HEK293 (cell line): ENCODE measurements around the gene MARK3.

Source experiments
- CTCF ChIP-seq: fragments of 450-650 bp; formaldehyde crosslinking; IDR thresholded peaks from 2 replicates; pipeline ENCODE4 v1.5.1; 2016; ENCODE audit warnings: missing biosample characterization, missing genetic modification characterization
- EGR2 ChIP-seq: fragments of 450-650 bp; formaldehyde crosslinking; IDR thresholded peaks from 2 replicates; pipeline ENCODE4 v1.5.1; 2016; ENCODE audit warnings: low read depth, missing biosample characterization, missing genetic modification characterization
- GLIS2 ChIP-seq: fragments of 450-650 bp; formaldehyde crosslinking; IDR thresholded peaks from 2 replicates; pipeline ENCODE4 v1.5.1; 2016; ENCODE audit warnings: missing biosample characterization, missing genetic modification characterization
- KLF9 ChIP-seq: fragments of 450-650 bp; formaldehyde crosslinking; IDR thresholded peaks from 2 replicates; pipeline ENCODE4 v1.5.1; 2016; ENCODE audit warnings: missing biosample characterization, missing genetic modification characterization, low read depth
- MEIS1 ChIP-seq: sonication (generic); formaldehyde crosslinking; IDR thresholded peaks from 2 replicates; pipeline ENCODE4 v1.8.1; 2022; ENCODE audit warnings: missing genetic modification reagents, mild to moderate bottlenecking, borderline replicate concordance
- SCRT1 ChIP-seq: fragments of 450-650 bp; formaldehyde crosslinking; IDR thresholded peaks from 2 replicates; pipeline ENCODE4 v1.5.1; 2016; ENCODE audit warnings: missing biosample characterization, missing genetic modification characterization, borderline replicate concordance
- SP7 ChIP-seq: fragments of 450-650 bp; formaldehyde crosslinking; IDR thresholded peaks from 2 replicates; pipeline ENCODE4 v1.5.1; 2016; ENCODE audit warnings: missing biosample characterization, missing genetic modification characterization
- ZBTB10 ChIP-seq: fragments of 450-650 bp; formaldehyde crosslinking; IDR thresholded peaks from 2 replicates; pipeline ENCODE4 v1.5.1; 2016; ENCODE audit warnings: missing biosample characterization, missing genetic modification characterization
- ZBTB17 ChIP-seq: fragments of 450-650 bp; formaldehyde crosslinking; IDR thresholded peaks from 2 replicates; pipeline ENCODE4 v1.5.1; 2016; ENCODE audit warnings: missing biosample characterization, missing genetic modification characterization
- ZFHX2 ChIP-seq: fragments of 450-650 bp; formaldehyde crosslinking; conservative IDR thresholded peaks from 2 replicates; pipeline ENCODE4 v1.5.1; 2016; ENCODE audit warnings: missing biosample characterization, missing genetic modification characterization
- ZIC2 ChIP-seq: fragments of 450-650 bp; formaldehyde crosslinking; IDR thresholded peaks from 2 replicates; pipeline ENCODE4 v1.5.1; 2016; ENCODE audit warnings: missing biosample characterization, missing genetic modification characterization
- ZNF132 ChIP-seq: fragments of 450-650 bp; formaldehyde crosslinking; IDR thresholded peaks from 2 replicates; pipeline ENCODE4 v1.5.1; 2017; ENCODE audit warnings: missing biosample characterization, missing genetic modification characterization, borderline replicate concordance
- ZNF175 ChIP-seq: fragments of 450-650 bp; formaldehyde crosslinking; IDR thresholded peaks from 2 replicates; pipeline ENCODE4 v1.5.1; 2016; ENCODE audit warnings: missing biosample characterization, missing genetic modification characterization
- ZNF239 ChIP-seq: fragments of 450-650 bp; formaldehyde crosslinking; IDR thresholded peaks from 2 replicates; pipeline ENCODE4 v1.5.1; 2016; ENCODE audit warnings: missing biosample characterization, missing genetic modification characterization
- ZNF341 ChIP-seq: fragments of 450-650 bp; formaldehyde crosslinking; IDR thresholded peaks from 2 replicates; pipeline ENCODE4; 2016; ENCODE audit warnings: low read depth, missing biosample characterization, missing genetic modification characterization
- ZNF416 ChIP-seq: fragments of 450-650 bp; formaldehyde crosslinking; IDR thresholded peaks from 2 replicates; pipeline ENCODE4 v1.5.1; 2016; ENCODE audit warnings: missing biosample characterization, missing genetic modification characterization
- ZNF521 ChIP-seq: fragments of 450-650 bp; formaldehyde crosslinking; IDR thresholded peaks from 2 replicates; pipeline ENCODE4 v1.5.1; 2017; ENCODE audit warnings: missing biosample characterization, mild to moderate bottlenecking, missing genetic modification characterization
- ZNF544 ChIP-seq: fragments of 450-650 bp; formaldehyde crosslinking; IDR thresholded peaks from 2 replicates; pipeline ENCODE4 v1.5.0; 2017; ENCODE audit warnings: missing biosample characterization, missing genetic modification characterization
- ZNF600 ChIP-seq: fragments of 450-650 bp; formaldehyde crosslinking; IDR thresholded peaks from 2 replicates; pipeline ENCODE4 v1.5.1; 2016; ENCODE audit warnings: missing biosample characterization, missing genetic modification characterization
- ZNF629 ChIP-seq: fragments of 450-650 bp; formaldehyde crosslinking; IDR thresholded peaks from 2 replicates; pipeline ENCODE4 v1.5.1; 2017; ENCODE audit warnings: missing biosample characterization, missing genetic modification characterization
- ZNF843 ChIP-seq: fragments of 450-650 bp; formaldehyde crosslinking; IDR thresholded peaks from 2 replicates; pipeline ENCODE4 v1.5.1; 2016; ENCODE audit warnings: missing biosample characterization, missing genetic modification characterization
- TF ChIP-seq, protein P1 (sequence below): fragments of 450-650 bp; formaldehyde crosslinking; IDR thresholded peaks from 2 replicates; pipeline ENCODE4 v1.5.1; 2016; ENCODE audit warnings: missing biosample characterization, missing genetic modification characterization
- TF ChIP-seq, protein P2 (sequence below): fragments of 450-650 bp; formaldehyde crosslinking; IDR thresholded peaks from 2 replicates; pipeline ENCODE4 v1.5.1; 2016; ENCODE audit warnings: missing biosample characterization, missing genetic modification characterization
- TF ChIP-seq, protein P3 (sequence below): fragments of 450-650 bp; formaldehyde crosslinking; IDR thresholded peaks from 2 replicates; pipeline ENCODE4 v1.5.1; 2016; ENCODE audit warnings: missing biosample characterization, missing genetic modification characterization

The MARK3 gene

GRCh38 chr14:103512701-103513611 lies 127.7 kb downstream of the MARK3 start (continued):
- no peak; the same call in 1 of the 2 replicates for TF ChIP-seq CTCF (tag by site-specific recombination)
- peak; percentile 69 for TF ChIP-seq ZIC2 (tag by site-specific recombination)
- peak; percentile 54; the same call in 1 of the 2 replicates for TF ChIP-seq EGR2
- TF ChIP-seq, protein P1, sequence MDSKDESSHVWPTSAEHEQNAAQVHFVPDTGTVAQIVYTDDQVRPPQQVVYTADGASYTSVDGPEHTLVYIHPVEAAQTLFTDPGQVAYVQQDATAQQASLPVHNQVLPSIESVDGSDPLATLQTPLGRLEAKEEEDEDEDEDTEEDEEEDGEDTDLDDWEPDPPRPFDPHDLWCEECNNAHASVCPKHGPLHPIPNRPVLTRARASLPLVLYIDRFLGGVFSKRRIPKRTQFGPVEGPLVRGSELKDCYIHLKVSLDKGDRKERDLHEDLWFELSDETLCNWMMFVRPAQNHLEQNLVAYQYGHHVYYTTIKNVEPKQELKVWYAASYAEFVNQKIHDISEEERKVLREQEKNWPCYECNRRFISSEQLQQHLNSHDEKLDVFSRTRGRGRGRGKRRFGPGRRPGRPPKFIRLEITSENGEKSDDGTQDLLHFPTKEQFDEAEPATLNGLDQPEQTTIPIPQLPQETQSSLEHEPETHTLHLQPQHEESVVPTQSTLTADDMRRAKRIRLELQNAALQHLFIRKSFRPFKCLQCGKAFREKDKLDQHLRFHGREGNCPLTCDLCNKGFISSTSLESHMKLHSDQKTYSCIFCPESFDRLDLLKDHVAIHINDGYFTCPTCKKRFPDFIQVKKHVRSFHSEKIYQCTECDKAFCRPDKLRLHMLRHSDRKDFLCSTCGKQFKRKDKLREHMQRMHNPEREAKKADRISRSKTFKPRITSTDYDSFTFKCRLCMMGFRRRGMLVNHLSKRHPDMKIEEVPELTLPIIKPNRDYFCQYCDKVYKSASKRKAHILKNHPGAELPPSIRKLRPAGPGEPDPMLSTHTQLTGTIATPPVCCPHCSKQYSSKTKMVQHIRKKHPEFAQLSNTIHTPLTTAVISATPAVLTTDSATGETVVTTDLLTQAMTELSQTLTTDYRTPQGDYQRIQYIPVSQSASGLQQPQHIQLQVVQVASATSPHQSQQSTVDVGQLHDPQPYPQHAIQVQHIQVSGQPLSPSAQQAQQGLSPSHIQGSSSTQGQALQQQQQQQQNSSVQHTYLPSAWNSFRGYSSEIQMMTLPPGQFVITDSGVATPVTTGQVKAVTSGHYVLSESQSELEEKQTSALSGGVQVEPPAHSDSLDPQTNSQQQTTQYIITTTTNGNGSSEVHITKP (tag by site-specific recombination), result 0 out of 2 replicates have a peak, but pooled peaks have one; percentile 29
- TF ChIP-seq SP7 (tag by site-specific recombination), result peak; percentile 35; the same call in 1 of the 2 replicates
- TF ChIP-seq ZNF629 (tag by site-specific recombination), result no peak
- no peak for TF ChIP-seq ZNF521 (tag by site-specific recombination)
- TF ChIP-seq ZNF600 (tag by site-specific recombination), result peak; percentile 94
- 0 out of 2 replicates have a peak, but pooled peaks have one; percentile 15 for TF ChIP-seq ZBTB10
- TF ChIP-seq, protein P2, sequence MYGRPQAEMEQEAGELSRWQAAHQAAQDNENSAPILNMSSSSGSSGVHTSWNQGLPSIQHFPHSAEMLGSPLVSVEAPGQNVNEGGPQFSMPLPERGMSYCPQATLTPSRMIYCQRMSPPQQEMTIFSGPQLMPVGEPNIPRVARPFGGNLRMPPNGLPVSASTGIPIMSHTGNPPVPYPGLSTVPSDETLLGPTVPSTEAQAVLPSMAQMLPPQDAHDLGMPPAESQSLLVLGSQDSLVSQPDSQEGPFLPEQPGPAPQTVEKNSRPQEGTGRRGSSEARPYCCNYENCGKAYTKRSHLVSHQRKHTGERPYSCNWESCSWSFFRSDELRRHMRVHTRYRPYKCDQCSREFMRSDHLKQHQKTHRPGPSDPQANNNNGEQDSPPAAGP (tag by site-specific recombination), result peak; percentile 84
- TF ChIP-seq ZNF416 (tag by site-specific recombination), result no peak
- TF ChIP-seq GLIS2 (tag by site-specific recombination), result peak; percentile 29; the same call in 1 of the 2 replicates
- peak; percentile 80 for TF ChIP-seq ZFHX2 (tag by site-specific recombination)
- no peak for TF ChIP-seq ZNF175 (tag by site-specific recombination)
- peak; percentile 75; the same call in 1 of the 2 replicates for TF ChIP-seq SCRT1
- no peak for TF ChIP-seq ZNF544
- TF ChIP-seq, protein P3, sequence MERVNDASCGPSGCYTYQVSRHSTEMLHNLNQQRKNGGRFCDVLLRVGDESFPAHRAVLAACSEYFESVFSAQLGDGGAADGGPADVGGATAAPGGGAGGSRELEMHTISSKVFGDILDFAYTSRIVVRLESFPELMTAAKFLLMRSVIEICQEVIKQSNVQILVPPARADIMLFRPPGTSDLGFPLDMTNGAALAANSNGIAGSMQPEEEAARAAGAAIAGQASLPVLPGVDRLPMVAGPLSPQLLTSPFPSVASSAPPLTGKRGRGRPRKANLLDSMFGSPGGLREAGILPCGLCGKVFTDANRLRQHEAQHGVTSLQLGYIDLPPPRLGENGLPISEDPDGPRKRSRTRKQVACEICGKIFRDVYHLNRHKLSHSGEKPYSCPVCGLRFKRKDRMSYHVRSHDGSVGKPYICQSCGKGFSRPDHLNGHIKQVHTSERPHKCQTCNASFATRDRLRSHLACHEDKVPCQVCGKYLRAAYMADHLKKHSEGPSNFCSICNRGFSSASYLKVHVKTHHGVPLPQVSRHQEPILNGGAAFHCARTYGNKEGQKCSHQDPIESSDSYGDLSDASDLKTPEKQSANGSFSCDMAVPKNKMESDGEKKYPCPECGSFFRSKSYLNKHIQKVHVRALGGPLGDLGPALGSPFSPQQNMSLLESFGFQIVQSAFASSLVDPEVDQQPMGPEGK (tag by site-specific recombination), result no peak
- no peak for TF ChIP-seq MEIS1
- TF ChIP-seq ZNF132, result no peak
- no peak for TF ChIP-seq KLF9 (tag by site-specific recombination)
- peak; percentile 66 for TF ChIP-seq ZNF341 (tag by site-specific recombination)
- TF ChIP-seq ZNF843 (tag by site-specific recombination), result peak; percentile 20; the same call in 1 of the 2 replicates
- peak; percentile 99 for TF ChIP-seq ZBTB17 (tag by site-specific recombination)
- TF ChIP-seq ZNF239 (tag by site-specific recombination), result no peak
